ENCODE results near the gene EME2.
"Not testable (repeated sequence)": the region's sequence is repeated elsewhere in the genome, so short reads cannot be mapped to it uniquely, and the experiment has no call there.

Gene EME2

GRCh38 chr16:1789643-1790045, 17.0 kb downstream of the EME2 start:
- DNase-seq (ENCODE audit: insufficient read length, low spot score): no peak
- no peak for FAIRE-seq

DNA sequence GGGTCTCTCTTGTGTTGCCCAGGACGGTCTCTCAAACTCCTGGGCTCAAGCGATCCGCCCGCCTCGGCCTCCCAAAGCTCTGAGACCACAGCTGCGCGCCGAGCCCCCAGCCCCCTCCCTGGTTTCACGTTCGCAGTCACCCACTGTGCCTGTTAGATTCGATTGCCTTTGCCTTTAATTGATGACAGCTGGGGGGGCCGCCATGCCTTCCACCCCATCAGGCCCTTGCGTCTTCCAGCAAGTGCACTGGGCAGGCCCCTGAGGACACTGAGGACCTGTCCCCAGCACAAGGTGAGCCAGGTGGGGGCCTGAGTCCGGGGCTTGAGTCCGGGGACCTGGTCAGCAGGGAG, 17.6 kb downstream of the EME2 start:
- no peak for DNase-seq (ENCODE audit: insufficient read length, low spot score)
- no peak for FAIRE-seq

GRCh38 chr16:1790611-1791255, 18.1 kb downstream of the EME2 start:
- DNase-seq (ENCODE audit: insufficient read length, low spot score) (no peak), FAIRE-seq (no peak)

GRCh38 chr16:1791256-1791942, 18.8 kb downstream of the EME2 start:
- FAIRE-seq: no peak
- DNase-seq (ENCODE audit: insufficient read length, low spot score): no peak

- no peak for DNase-seq (ENCODE audit: insufficient read length, low spot score)
Measured at GRCh38 chr16:1791943-1792812, 19.6 kb downstream of the EME2 start.

DNA sequence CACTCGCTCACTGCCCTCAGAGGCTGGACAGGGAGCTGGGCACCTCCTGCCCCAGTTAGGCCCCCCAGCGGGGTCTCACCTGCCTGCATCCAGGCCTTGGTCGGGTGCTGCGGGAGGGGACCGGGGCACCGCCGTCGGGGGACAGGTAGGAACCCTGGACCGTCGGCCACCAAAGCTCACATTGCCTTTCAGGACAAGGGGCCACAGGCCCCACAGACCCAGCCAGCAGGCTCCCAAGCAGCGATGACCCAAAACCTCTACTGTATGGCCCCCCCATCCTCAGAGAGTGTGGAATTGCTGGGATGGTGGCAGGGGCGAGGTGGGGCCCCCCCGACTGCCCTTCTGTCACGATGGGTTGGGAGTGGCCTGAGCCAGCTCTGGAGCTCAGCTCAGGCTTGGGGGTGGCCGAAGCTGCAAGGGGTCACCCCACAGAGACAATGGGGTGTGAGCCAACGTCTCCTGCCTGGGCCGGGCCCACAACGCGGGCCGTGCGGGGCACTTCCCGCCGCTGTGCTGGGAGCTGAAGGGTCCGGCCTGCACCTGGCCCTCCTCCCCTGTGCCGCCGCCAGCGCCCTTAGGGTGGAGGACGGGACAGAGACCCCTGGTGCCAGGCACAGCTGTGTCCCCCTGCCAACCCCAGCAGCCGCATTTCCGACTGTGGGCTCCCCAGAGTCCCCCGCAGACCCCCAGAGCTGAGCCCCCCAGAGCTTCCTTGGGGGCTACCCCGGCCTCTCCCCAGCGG, 20.4 kb downstream of the EME2 start:
- DNase-seq (ENCODE audit: insufficient read length, low spot score) (no peak), FAIRE-seq (no peak)

More at GRCh38 chr16:1791943-1792812, 19.6 kb downstream of the EME2 start:
- FAIRE-seq: no peak

DNA sequence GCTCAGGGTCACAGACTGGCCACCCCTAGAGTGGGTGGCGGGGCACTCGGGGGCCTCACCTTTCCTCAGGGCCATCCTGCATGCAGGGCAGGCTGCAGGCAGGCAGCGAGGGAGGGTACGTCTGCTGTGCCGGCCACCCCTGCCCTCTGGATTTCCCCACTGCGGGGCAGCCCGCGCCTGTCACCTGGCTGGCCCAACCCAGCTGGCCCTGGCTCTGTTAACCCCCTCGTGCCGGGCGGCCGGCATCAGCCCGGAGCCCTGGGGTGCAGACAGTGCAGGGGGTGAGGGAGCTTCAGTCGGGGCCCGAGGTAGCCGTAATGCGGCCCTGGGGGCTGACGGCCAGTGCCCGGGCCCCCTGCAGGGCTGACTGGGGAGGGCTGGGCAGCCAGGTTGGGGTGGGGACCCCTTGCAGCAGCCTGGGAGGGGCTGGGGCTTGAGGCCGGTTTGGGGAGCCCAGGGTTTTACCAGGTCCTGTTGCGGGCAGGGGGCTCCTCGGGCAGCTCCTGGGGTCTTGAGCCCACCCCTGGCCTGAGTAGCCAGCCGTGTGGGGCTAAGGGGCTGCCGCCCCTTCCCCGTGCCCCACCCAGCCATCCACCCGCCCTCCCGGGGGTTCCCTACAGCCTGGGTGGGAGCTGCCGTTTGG, 21.1 kb downstream of the EME2 start, which contains the start of gene IGFALS:
Gene IGFALS, minus strand, starts transcription at position 128 of the 643 bp plus-strand sequence. Its CDS starts 53 bp downstream, at position 75.
- no peak for FAIRE-seq
- DNase-seq (ENCODE audit: insufficient read length, low spot score): no peak

GRCh38 chr16:1794221-1794871, 21.7 kb downstream of the EME2 start:
- FAIRE-seq (no peak), DNase-seq (ENCODE audit: insufficient read length, low spot score) (no peak)

- DNase-seq (ENCODE audit: insufficient read length, low spot score) (no peak), FAIRE-seq (no peak)
Measured at GRCh38 chr16:1794908-1795666, 22.5 kb downstream of the EME2 start.

GRCh38 chr16:1799263-1799662, 26.7 kb downstream of the EME2 start:
- DNase-seq (ENCODE audit: insufficient read length, low spot score); FAIRE-seq: not testable (repeated sequence)

- FAIRE-seq: no peak
- no peak for DNase-seq (ENCODE audit: insufficient read length, low spot score)
Measured at GRCh38 chr16:1800701-1801100, 28.1 kb downstream of the EME2 start.

GRCh38 chr16:1807626-1808025, 35.0 kb downstream of the EME2 start:
- DNase-seq (ENCODE audit: insufficient read length, low spot score) (no peak), FAIRE-seq (no peak)

GRCh38 chr16:1808691-1809090, 36.1 kb downstream of the EME2 start:
- FAIRE-seq: no peak
- no peak for DNase-seq (ENCODE audit: insufficient read length, low spot score)

- FAIRE-seq (no peak), DNase-seq (ENCODE audit: insufficient read length, low spot score) (no peak)
Measured at GRCh38 chr16:1809281-1809801, 36.7 kb downstream of the EME2 start.

GRCh38 chr16:1810106-1810505, 37.5 kb downstream of the EME2 start:
- FAIRE-seq (no peak), DNase-seq (ENCODE audit: insufficient read length, low spot score) (no peak)

- FAIRE-seq: no peak
Measured at GRCh38 chr16:1810536-1810935, 37.9 kb downstream of the EME2 start.

GRCh38 chr16:1812732-1813163, 40.1 kb downstream of the EME2 start:
- DNase-seq (ENCODE audit: insufficient read length, low spot score) (no peak), FAIRE-seq (no peak)

More at GRCh38 chr16:1810536-1810935, 37.9 kb downstream of the EME2 start:
- DNase-seq (ENCODE audit: insufficient read length, low spot score): no peak

- no peak for DNase-seq (ENCODE audit: insufficient read length, low spot score)
- no peak for FAIRE-seq
Measured at GRCh38 chr16:1815461-1815860, 42.9 kb downstream of the EME2 start.

Measured in GM19239 (cell line).